M059J (cell line): ENCODE measurements around the gene GPC5. TPM values are rescaled to one million over a fixed set of nuclear protein-coding genes. Genes with fewer than 3 reads are reported as not detected.

Experiments used
- DNase-seq: peaks from one replicate; pipeline ENCODE4 v3.0.0-alpha.2; 2012; ENCODE audit warnings: low read depth
- total RNA-seq: library from RNA; depleted of rRNA; stranded (reverse); fragments of >200 nt; shearing (Covaris generic); gene quantifications from 2 replicates; pipeline ENCODE4 v1.2.3, GENCODE V29; 2014

Gene GPC5
- total RNA-seq, 1 experiment from 2014 or later, result 0.25 TPM

GRCh38 chr13:91960947-91961346 lies 562.5 kb downstream of the GPC5 start:
- DNase-seq, result no peak

- DNase-seq, result no peak
Measured at GRCh38 chr13:91962946-91963345, 564.5 kb downstream of the GPC5 start.

GRCh38 chr13:91965511-91965910 lies 567.1 kb downstream of the GPC5 start:
- DNase-seq, result no peak

- no peak for DNase-seq
Measured at GRCh38 chr13:91978571-91978970, 580.1 kb downstream of the GPC5 start.

GRCh38 chr13:91986761-91987483 lies 588.5 kb downstream of the GPC5 start:
- no peak for DNase-seq

GRCh38 chr13:91988331-91988730 lies 589.9 kb downstream of the GPC5 start:
- DNase-seq, result no peak

- DNase-seq, result no peak
Measured at GRCh38 chr13:92012787-92013186, 614.4 kb downstream of the GPC5 start.

GRCh38 chr13:92017737-92018136 lies 619.3 kb downstream of the GPC5 start:
- no peak for DNase-seq

- DNase-seq, result no peak
Measured at GRCh38 chr13:92028695-92029094, 630.3 kb downstream of the GPC5 start.

GRCh38 chr13:92029641-92030040 lies 631.2 kb downstream of the GPC5 start:
- DNase-seq, result no peak

GRCh38 chr13:92038905-92039304 lies 640.5 kb downstream of the GPC5 start:
- no peak for DNase-seq

GRCh38 chr13:92042522-92042921 lies 644.1 kb downstream of the GPC5 start:
- no peak for DNase-seq

- DNase-seq, result no peak
Measured at GRCh38 chr13:92044351-92044750, 645.9 kb downstream of the GPC5 start.

- no peak for DNase-seq
Measured at GRCh38 chr13:92054389-92054788, 656.0 kb downstream of the GPC5 start.

- no peak for DNase-seq
Measured at GRCh38 chr13:92074658-92075057, 676.2 kb downstream of the GPC5 start.

GRCh38 chr13:92097337-92097903 lies 699.0 kb downstream of the GPC5 start:
- DNase-seq, result no peak

GRCh38 chr13:92101801-92102200 lies 703.4 kb downstream of the GPC5 start:
- DNase-seq, result no peak

GRCh38 chr13:92103689-92104153 lies 705.3 kb downstream of the GPC5 start:
- no peak for DNase-seq

GRCh38 chr13:92122186-92122853 lies 723.9 kb downstream of the GPC5 start:
- no peak for DNase-seq

- no peak for DNase-seq
Measured at GRCh38 chr13:92126399-92126798, 728.0 kb downstream of the GPC5 start.

GRCh38 chr13:92135509-92135908 lies 737.1 kb downstream of the GPC5 start:
- no peak for DNase-seq

- DNase-seq, result peak; percentile 0
Measured at GRCh38 chr13:92136449-92137155, 738.2 kb downstream of the GPC5 start.
